Measurements from ENCODE around the gene PIK3IP1.
"Not testable (repeated sequence)": the region's sequence is repeated elsewhere in the genome, so short reads cannot be mapped to it uniquely, and the experiment has no call there.

Gene PIK3IP1

GRCh38 chr22:31292236-31292989, at the start of gene PIK3IP1:
PIK3IP1 (minus strand) TSS chr22:31292488; CDS start chr22:31292344, 144 bp downstream.
- DNase-seq (ENCODE audit: low read depth in 1 of 2, low spot score in 1 of 2) = peak; percentile 69 to 72

- DNase-seq (ENCODE audit: low read depth in 1 of 2, low spot score in 1 of 2) = no peak
These were observed 49.2 kb upstream of the PIK3IP1 start for GRCh38 chr22:31341386-31342088.

- DNase-seq (ENCODE audit: low read depth in 1 of 2, low spot score in 1 of 2) = no peak
These were observed 48.5 kb upstream of the PIK3IP1 start for GRCh38 chr22:31340765-31341247.

- no peak for DNase-seq (ENCODE audit: low read depth in 1 of 2, low spot score in 1 of 2)
These were observed 48.1 kb upstream of the PIK3IP1 start for GRCh38 chr22:31340360-31340759.

- no peak for DNase-seq (ENCODE audit: low read depth in 1 of 2, low spot score in 1 of 2)
These were observed 47.0 kb upstream of the PIK3IP1 start for GRCh38 chr22:31339148-31339832.

- no peak for DNase-seq (ENCODE audit: low read depth in 1 of 2, low spot score in 1 of 2)
These were observed 44.9 kb upstream of the PIK3IP1 start for GRCh38 chr22:31337178-31337577.

- DNase-seq (ENCODE audit: low read depth in 1 of 2, low spot score in 1 of 2) = no peak
These were observed 42.0 kb upstream of the PIK3IP1 start for GRCh38 chr22:31334329-31334728.

- DNase-seq (ENCODE audit: low read depth in 1 of 2, low spot score in 1 of 2) = no peak
These were observed 41.4 kb upstream of the PIK3IP1 start for GRCh38 chr22:31333641-31334040.

- DNase-seq (ENCODE audit: low read depth in 1 of 2, low spot score in 1 of 2) = no peak
These were observed 40.6 kb upstream of the PIK3IP1 start for GRCh38 chr22:31332886-31333285.

GRCh38 chr22:31332010-31332409, 39.7 kb upstream of the PIK3IP1 start:
- DNase-seq (ENCODE audit: low read depth in 1 of 2, low spot score in 1 of 2) = no peak

GRCh38 chr22:31329453-31330215, 37.3 kb upstream of the PIK3IP1 start:
- DNase-seq (ENCODE audit: low read depth in 1 of 2, low spot score in 1 of 2) = no peak

- no peak for DNase-seq (ENCODE audit: low read depth in 1 of 2, low spot score in 1 of 2)
These were observed 36.7 kb upstream of the PIK3IP1 start for GRCh38 chr22:31329029-31329428.

- no peak for DNase-seq (ENCODE audit: low read depth in 1 of 2, low spot score in 1 of 2)
These were observed 36.3 kb upstream of the PIK3IP1 start for GRCh38 chr22:31328544-31328960.

GRCh38 chr22:31327806-31328543, 35.7 kb upstream of the PIK3IP1 start:
- no peak for DNase-seq (ENCODE audit: low read depth in 1 of 2, low spot score in 1 of 2)

- no peak for DNase-seq (ENCODE audit: low read depth in 1 of 2, low spot score in 1 of 2)
These were observed 34.6 kb upstream of the PIK3IP1 start for GRCh38 chr22:31326877-31327276.

GRCh38 chr22:31323578-31324550, 31.6 kb upstream of the PIK3IP1 start:
- DNase-seq (ENCODE audit: low read depth in 1 of 2, low spot score in 1 of 2) = no peak

- no peak for DNase-seq (ENCODE audit: low read depth in 1 of 2, low spot score in 1 of 2)
These were observed 29.1 kb upstream of the PIK3IP1 start for GRCh38 chr22:31321421-31321820.

- DNase-seq (ENCODE audit: low read depth in 1 of 2, low spot score in 1 of 2) = not testable (repeated sequence)
These were observed 21.9 kb upstream of the PIK3IP1 start for GRCh38 chr22:31314220-31314619.

Data from stimulated activated CD4-positive, alpha-beta T cell treated with anti-CD3 and anti-CD28 coated beads, Interleukin-15, amount 100 ng/mL, for 1 hour (primary cell).